ENCODE data around the gene CHST7. TPM values are rescaled to one million over a fixed set of nuclear protein-coding genes. Genes with fewer than 3 reads are reported as not detected.

Gene CHST7
- total and polyA plus RNA-seq, 2 of the 8 experiments (the other 6 are each of a cell fraction or from before 2014, with no cell fraction given): 7.9 to 14.1 TPM

DNA sequence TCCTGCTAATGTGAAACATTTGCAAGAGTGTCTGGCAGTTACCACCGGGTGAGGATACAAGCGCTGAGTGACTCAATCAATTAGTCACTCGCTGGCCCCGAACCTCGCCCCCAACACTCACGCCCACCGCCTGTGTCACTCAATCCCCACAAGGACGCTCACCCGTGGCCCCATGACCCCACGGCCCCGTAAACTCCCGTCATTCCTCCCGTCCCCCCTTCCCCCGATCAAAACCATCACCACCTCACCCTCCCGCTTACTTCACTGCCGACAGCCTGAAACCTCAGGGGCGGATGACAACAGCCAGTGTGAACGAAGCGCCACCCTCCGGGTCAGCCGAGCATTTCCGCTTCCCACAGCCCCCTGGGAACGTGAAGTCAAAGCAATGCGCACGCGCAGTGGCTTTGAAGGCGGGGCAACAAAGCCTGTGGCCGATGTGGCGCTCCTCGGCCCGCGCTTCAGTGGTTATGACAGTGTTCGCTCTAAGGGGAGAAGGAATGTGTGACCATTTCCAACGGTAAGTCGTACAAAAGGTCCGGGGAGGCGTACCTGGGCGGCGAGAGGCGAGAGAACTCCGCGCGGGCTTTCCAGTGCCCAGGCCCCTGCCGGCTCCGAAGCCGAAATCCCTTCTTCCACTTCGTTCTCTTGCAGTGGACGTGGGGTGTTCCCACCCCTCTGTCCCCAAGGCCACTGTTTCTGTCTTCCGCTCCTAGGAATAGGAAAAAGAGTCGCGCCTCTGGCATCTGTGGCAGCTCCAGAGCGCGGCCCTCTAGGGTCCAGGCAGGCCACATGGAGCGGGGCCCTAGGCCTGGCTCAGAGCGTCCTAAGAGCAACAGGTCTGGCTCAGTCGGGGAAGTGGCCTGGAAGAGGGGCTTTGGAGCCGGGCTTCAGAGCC is 28.2 kb upstream of the CHST7 start, which contains the start of gene ZNF674 (continued):
- TF ChIP-seq, protein P1, sequence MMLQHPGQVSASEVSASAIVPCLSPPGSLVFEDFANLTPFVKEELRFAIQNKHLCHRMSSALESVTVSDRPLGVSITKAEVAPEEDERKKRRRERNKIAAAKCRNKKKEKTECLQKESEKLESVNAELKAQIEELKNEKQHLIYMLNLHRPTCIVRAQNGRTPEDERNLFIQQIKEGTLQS (IDR thresholded peaks at IDR 0.05; ENCODE audit: insufficient read depth, low read depth, low read length): no peak
- TF ChIP-seq HDAC2 (IDR thresholded peaks at IDR 0.05; ENCODE audit: borderline replicate concordance in 1 of 2, low read depth in 2 of 2, low read length in 2 of 2) (no peak), RAD21 (IDR thresholded peaks at IDR 0.05 in 1 of 2, conservative IDR thresholded peaks at IDR 0.05 in 1 of 2; ENCODE audit: low read depth in 2 of 2, low read length in 2 of 2) (peak; percentile 53 to 62), CBX5 (IDR thresholded peaks at IDR 0.05; ENCODE audit: low read depth, low read length) (no peak), JUND (IDR thresholded peaks at IDR 0.05; ENCODE audit: low read length) (no peak; the same call in 1 of the 2 replicates), PHF8 (conservative IDR thresholded peaks at IDR 0.05; ENCODE audit: low read depth, low read length) (peak; percentile 41; the same call in 1 of the 2 replicates), NANOG (IDR thresholded peaks at IDR 0.05; ENCODE audit: insufficient read depth, low read depth, low read length, poor library complexity, severe bottlenecking) (no peak)

All from H1 (cell line).